HG03378 (cell line): ENCODE data around the gene BMP8B.

Experiments used
- ATAC-seq: cut with Tn5 transposase; IDR thresholded peaks from one replicate; pipeline ENCODE4 v1.9.1; 2021; ENCODE audit warnings: mild to moderate bottlenecking, moderate library complexity; ENCODE audit not compliant: unreplicated experiment

BMP8B gene

DNA sequence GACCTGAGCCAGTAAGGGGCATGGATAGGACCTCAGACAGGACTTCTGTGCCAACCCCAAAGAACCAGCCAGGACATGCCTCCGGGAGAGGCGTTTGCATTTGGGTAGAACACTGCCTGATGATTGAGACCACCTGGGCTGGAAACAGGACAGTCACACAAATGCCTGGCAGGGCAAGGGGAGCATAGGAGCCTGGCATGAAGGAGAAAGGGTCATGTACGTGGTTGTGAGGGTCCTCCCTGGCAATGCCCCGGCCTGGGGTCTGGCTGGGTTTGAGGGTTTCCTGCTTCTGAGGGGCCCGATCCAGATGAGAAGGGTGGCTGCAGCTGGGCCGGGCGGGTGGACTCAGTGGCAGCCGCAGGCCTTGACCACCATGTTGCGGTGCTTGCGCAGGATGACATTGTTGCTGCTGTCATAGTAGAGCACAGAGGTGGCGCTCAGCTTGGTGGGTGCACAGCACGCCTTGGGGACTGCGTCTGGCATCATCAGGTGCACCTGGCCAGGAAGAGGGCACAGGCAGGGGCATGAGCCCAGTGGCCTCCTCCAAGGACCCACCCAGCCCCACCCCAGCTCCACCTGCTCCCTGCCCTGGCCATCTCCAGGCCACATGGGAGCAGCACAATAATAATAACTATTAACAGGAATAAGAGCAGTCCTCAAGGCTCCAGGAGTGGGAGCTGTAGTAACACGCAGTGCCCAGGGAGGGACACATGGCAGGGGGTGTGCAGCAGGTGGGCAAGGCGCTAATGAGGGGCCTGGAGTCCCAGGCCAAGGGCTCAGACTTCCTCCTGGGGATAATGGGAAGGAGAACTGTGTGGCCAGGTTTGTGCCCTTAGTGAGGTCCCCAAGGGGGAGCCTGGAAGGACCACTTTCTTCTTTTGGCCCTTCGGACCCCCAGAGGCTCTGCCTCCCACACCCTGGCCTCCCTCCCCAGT, 28.3 kb downstream of the BMP8B start:
- ATAC-seq = no peak

- no peak for ATAC-seq
Measured at GRCh38 chr1:39759436-39759726, 29.3 kb downstream of the BMP8B start.

GRCh38 chr1:39758556-39759435, 29.9 kb downstream of the BMP8B start:
- ATAC-seq = no peak

DNA sequence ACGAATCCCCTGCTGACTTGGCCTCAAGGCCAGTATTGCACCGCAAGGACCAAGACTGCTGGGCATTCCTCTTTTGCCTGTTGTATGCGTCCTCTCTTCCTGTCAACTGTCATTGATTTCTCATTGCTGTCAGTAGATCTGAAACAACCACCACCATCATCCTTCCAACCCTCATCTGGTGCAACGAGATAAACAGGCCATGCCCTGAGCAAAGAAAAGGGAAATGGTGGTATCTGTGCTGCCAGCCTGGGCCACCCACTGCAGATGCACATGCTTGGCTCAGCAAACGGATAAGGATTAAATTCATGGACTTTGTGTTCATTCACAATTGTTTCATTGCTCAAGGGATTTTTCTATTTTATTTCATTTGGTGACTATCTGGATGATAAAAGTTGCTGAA, 31.2 kb downstream of the BMP8B start:
- ATAC-seq = no peak

- ATAC-seq = no peak
Measured at GRCh38 chr1:39755965-39756659, 32.6 kb downstream of the BMP8B start.

DNA sequence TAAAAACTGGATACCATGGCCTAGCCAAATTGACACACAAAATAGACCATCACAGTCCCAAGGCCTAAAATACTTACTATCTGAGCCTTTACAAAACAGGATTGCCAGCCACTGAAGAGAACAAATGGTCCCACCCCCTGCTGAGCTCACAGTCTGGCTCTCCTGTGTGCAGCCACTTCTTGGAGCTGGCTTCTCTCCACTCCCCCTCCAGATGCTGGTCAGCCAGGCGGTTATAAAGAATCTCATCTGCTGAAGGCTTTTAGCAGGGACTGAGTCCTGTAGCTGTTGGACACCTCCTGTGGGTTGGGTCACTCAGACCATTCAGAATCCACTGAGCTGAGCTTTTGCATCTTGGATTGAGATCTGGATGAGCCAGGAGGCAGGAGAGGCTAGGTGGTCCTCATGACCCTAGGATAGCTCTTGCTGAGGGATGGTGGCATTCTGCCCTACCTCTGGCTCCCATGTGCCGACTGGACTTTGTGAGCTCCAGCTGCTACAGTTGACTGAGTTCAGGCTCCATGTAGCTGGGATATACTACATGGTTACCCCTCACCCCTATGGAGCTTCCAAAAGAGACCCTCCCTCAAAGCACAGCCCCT, 33.7 kb downstream of the BMP8B start:
- no peak for ATAC-seq

DNA sequence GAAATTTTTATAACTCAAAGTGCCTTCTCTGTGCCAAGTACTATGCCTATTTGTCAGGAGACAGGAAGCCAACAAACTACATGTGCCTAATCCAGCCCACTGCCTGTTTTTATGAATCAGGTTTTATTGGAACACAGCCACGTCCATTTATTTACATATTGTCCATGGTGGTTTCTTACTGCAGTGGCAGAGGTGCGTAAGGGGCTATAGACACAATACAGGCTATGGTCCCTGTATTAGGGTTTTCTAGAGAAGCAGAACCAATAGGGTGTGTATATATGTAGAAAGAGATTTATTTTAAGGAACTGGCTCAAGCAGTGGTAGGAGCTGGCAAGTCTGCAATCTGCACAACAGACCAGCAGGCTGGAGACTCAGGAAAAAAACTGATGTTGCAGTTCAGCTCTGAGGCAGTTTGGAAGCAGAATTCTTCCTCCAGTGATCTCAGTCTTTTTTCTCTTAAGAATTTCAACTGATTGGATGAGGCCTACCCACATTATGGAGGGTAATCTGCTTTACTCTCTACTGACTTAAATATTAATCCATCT, 34.6 kb downstream of the BMP8B start:
- no peak for ATAC-seq

- no peak for ATAC-seq
Measured at GRCh38 chr1:39753132-39754025, 35.3 kb downstream of the BMP8B start.

DNA sequence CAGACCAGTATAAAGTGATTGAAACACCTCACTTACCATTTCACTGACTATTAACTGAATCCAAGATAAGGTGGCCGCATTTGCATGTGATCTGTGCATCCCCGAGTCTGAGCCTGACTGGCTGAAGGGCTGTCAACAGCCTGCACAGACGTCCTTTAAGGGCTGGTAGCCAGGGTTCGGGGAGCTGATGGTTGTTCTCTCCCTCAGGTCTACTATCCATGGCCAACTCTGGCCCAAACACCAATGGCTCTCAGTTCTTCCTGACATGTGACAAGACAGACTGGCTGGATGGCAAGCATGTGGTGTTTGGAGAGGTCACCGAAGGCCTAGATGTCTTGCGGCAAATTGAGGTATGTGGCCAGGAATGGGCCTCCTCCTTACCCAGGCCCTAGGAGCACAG, 36.0 kb downstream of the BMP8B start:
- ATAC-seq = no peak

GRCh38 chr1:39751595-39751994, 37.1 kb downstream of the BMP8B start:
- no peak for ATAC-seq

- ATAC-seq = no peak
Measured at GRCh38 chr1:39745016-39745670, 43.5 kb downstream of the BMP8B start.

DNA sequence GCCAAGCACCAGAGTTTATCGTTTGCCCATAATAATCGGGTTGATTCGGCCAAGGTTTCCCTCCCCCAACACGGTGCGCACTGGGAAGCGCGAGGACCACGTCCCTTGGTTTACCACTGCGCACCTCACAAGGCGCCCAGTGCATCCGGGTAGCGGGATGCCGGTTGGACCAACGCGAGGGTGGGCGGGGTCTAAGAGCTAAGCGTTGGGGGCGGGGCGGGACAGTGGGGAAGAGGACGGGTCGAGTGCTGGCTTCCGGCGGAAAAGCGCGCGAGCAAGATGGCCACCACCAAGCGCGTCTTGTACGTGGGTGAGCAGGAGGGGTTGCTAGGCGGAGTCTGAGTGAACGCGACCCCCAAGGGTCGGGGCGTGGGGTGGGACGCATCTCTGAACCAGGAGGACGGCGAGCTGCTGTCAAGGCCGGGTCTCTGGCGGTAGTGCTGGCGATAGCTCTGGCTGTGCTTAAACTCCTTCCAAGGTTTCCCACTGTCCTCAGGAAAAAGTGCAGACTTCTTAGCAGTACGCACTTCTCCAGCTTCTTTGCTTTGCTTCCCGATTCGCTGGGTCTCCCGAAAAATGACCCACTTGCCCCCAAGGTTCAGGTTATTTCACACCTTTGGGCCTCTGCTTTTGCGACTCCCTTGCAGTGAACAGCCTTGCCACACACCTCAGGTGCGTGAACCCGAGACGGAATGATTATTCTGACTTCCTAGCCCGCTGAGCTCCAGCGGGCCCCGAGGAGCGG, 49.9 kb downstream of the BMP8B start, which contains the start of gene PPIE:
TSS of gene PPIE (plus strand) at position 261 of the 745 bp plus-strand sequence. CDS start at position 280, 19 bp downstream.
- no peak for ATAC-seq

- ATAC-seq = no peak
Measured at GRCh38 chr1:39737546-39738169, 51.0 kb downstream of the BMP8B start.

- no peak for ATAC-seq
Measured at GRCh38 chr1:39735731-39736130, 52.9 kb downstream of the BMP8B start.

- ATAC-seq = no peak
Measured at GRCh38 chr1:39733161-39733560, 55.5 kb downstream of the BMP8B start.

- ATAC-seq = no peak
Measured at GRCh38 chr1:39732730-39733129, 55.9 kb downstream of the BMP8B start.

DNA sequence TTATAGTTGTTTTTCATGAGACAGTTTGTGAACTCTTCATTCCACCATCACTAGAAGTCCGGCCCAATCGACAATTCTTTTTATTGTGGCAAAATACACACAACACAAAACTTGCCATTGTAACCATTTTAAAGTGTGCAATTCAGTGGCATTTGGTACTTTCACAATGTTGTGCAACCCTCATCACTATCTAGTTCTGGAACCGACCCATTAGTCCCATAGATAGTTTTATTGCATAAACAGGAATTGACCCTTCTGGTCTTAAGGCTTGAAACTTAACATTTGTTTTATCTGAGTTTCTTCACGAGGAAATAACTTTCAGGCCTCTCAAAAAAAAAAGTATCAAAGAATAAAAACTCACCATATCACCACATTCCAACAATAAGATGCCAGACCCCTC, 58.8 kb downstream of the BMP8B start:
- no peak for ATAC-seq

GRCh38 chr1:39729030-39729429, 59.6 kb downstream of the BMP8B start:
- no peak for ATAC-seq
